Heart left ventricle (tissue), 13 donors: ENCODE results near the gene LRBA.

Source experiments
- CTCF ChIP-seq, 12 donors: fragments of 200-600 bp; sonication (generic) in 4 of 12; IDR thresholded peaks; one replicate each; pipeline versions ENCODE4 v1.5.0 to v1.8.0; 2018 to 2022; ENCODE audit warnings: antibody characterized with exemption in 12 of 12, mild to moderate bottlenecking in 5 of 12
- POLR2A ChIP-seq, 2 donors: fragments of 450-650 bp; IDR thresholded peaks; one replicate each; pipeline ENCODE4 v1.6.1; 2017; ENCODE audit warnings: antibody characterized with exemption in 2 of 2, mild to moderate bottlenecking in 2 of 2, moderate library complexity in 2 of 2
- donor health status: ischemic (EF 13 %, LVEDD 7.1; RV severe dilation, severe dysfunction).
- donor health status: DM: no; HTN: yes; CAD: no.
- donor health status: DM: no; HTN: no; CAD: no.
- donor health status: ischemic (EF 25% LVEDD 6.9; RV normal size, moderate dysfunction).
- donor health status: ischemic (EF 25% LVEDD 5.7; RV mildly dilated, moderate dysfunction).
- donor health status: ischemic (EF 35%, LVEDD 5.7; RV mildly dilated, moderate dysfunction).
- donor health status: nonischemic (EF 11% LVEDD 7.7; RV severe dilation, severe dysfunction).
- donor health status: DM: yes; HTN: yes; CAD: no.
- donor health status: PGD.
- donor health status: ischemic (EF 29% LVEDD 5.4; RV normal size, mild dysfunction).
- donor health status: nonischemic (EF 23%, LVEDD 6.1; RV moderate dilation, normal function).

DNA sequence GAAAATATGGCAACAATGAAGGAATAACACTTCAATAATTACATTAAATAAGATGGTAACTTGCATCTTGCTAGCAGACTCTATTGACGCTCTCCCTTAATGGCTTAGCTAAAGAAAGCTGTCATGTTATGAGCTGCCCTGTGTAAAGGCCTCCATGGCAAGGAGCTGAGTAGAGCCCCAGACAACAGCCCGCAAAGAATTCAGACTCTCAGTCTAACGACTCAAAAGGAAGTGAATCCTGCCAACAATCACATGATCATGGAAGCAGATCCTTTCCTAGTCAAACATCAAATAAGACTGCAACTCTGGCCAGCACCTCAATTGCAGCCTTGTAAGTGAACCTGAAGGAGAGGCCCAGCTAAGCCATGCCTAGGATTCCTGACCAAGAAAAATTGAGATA, 275.5 kb downstream of the LRBA start:
- TF ChIP-seq CTCF (IDR thresholded peaks at IDR 0.05) (no peak), POLR2A (IDR thresholded peaks at IDR 0.05) (no peak)
